Left cardiac atrium (tissue), 4 donors: ENCODE data around the gene TMPRSS6. TPM values are rescaled to one million over a fixed set of nuclear protein-coding genes. Genes with fewer than 3 reads are reported as not detected.
A peak's percentile ranks its signal among the peaks of the same experiment; 100 is the strongest.

Experiments
- ATAC-seq, 2 donors: fragments of 200-7000 bp; cut with Tn5 transposase; one replicate each; pipeline ENCODE4 v1.9.1; 2020; ENCODE audit warnings: mild to moderate bottlenecking in 2 of 2, moderate library complexity in 2 of 2
- DNase-seq: peaks from one replicate; pipeline ENCODE4 v3.0.0-alpha.2; 2020
- intact Hi-C, 2 donors: fragments of 100-400 bp; cut with DNase I; formaldehyde crosslinking; loops; one replicate each; pipeline versions ENCODE4 v1.14.1 to v1.15.1; 2022 to 2023
- total RNA-seq, 2 donors: library from RNA; stranded (reverse); fragmentation: NEBNext Ultra II Directional; extraction: Animal tissue kit (Norgen Biotek cat#: 25700); gene quantifications; one replicate each; pipeline ENCODE4 v1.2.1, GENCODE V29; 2021
- donor health status: DM: no; HTN: yes; CAD: no.
- donor health status: DM: no; HTN: yes; CAD: no; lungs with severe emphysema.
- donor health status: DM: yes; HTN: yes; CAD: no.
- donor health status: Dilated cardiomyopathy.

The TMPRSS6 gene
- total RNA-seq, 2 donors from 2014 or later: not detected

DNA sequence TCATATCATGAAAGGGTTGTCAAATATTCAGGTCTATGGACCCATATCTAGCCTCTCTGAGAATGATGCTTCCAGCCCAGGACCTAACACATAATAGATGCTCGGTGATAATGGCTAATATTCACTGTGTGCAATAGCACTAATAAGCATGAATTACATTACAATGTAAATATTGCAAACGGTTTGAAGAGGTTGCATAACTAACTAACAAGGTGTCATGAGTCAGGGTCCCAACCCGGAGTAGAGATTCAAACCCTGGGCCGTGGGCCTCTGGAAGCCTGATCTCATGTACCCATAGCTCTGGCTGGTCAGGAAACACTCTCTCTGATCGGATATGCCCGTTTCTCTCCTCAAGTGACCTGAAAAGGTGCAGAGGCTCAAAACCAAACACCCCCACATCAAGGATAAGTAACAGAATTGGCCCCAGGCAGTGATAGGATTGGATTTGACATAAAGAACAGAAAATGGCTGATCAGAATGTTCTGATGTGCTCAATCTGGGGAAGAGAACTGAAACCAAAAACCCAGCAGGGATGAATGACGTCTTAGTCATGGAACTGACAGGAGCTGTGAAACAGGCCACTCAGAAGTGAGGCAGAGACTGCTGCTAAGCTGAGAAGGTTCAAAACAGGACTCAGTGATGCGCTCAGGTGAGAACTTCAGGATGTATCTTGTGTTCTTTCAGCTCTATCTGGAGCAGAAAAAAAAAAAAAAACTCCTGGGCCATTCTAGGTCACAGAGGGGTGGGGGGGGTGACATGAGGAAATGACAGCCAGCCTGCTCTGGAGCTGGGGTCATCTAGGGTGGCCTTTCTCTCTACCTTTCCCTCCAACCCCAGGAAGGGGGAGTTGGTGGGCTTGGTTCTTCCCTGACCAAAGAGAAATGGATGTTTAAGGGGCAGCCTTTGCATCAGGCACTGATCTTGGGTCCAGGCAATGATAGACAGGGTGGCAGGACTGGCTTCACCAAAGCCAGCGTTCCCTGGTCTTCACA is 64.6 kb downstream of the TMPRSS6 start:
- intact Hi-C loops: loop anchor here (2.0 to 10.0 kb wide), 2 partner anchors 172 to 260 kb away; no protein-coding TSS in a partner anchor
- ATAC-seq (no peak), DNase-seq (no peak)

DNA sequence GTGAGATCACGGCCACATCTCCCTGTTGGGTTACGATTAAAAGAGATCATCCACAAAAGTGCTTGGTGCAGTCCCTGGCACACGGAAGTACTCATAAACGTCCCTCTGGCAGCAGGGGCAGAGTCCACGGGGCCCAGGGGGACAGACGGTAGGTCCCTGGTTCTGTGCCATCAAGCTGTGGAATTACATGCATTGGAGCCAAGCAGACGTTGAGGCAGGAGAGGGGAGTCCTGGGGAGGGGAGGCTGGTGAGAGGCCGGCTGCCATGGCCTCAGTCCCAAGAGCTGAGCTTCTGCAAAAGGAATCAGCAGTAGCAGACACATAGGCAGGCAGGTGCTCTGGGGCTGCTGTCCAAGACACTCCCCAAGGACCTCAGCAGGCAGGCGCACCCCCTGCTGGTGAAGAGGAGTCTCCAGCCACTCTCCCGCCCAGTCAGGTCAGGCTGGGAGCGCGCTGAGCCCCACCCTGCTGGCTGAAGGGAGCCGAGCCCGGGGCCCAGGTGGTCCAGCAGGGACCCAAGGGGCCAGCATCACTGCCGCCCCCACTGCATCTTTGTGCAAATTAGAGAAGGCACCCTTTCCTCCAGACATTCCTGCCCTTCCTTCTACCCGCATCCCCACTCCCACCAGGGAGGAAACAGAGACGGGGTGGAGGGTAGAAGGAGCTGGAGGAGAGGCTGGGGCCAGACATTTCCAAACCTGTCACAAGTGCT is 65.5 kb downstream of the TMPRSS6 start:
- DNase-seq (peak; percentile 58), ATAC-seq (peak; percentile 85 to 93)
- intact Hi-C loops: loop anchor here (2.0 to 10.0 kb wide), 2 partner anchors 171 to 259 kb away; no protein-coding TSS in a partner anchor

DNA sequence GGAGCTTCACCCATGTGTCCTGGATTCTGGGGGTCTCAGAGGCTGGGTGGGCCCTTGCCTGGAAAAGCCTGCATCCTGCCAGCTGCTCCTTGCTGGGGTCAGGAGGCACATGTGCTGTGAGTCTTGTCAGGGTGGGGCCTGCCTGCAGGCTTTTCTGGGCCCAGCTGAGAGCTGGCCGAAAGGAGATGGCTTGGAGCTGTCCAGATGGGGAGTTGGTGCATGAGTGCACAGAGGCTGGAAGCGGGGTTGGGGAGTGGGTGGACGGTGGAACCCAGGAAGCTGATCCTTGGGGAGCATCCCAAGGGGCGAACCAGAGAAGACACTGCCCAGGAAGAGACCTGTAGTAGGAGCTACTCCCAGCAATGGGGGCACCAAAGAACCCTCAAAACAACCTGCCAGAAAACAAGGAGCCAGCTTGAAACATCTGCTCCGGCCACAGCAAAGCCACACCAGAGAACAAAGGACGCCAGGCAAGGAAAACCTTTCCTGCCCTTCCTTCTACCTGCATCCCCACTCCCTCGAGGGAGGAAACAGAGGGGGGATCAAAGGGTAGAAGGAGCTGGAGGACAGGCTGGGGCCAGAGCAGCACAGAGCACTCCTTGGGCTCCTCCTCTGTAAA is 66.2 kb downstream of the TMPRSS6 start:
- DNase-seq (no peak), ATAC-seq (no peak)
- intact Hi-C loops: loop anchor here in 1 of 2 donors (10.0 kb wide), 1 partner anchor 259 kb away; no protein-coding TSS in a partner anchor

DNA sequence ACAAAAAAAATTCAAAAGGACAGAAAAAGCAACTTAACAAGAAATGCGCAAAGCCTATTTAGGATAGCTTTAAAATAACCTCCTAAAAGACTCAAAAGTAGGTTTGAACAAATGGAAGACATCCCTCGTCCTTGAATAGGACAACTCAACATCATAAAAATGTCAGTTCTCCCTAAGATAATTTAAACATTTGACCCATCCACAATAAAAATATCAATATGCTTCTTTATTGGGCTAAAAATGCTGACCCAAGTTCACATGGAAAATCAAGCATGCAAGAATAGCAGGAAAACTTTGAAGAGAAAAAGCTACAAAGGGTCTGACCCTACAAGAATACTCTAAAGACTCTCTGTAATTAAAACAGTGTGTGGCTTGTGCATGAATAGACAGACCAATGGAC is 70.0 kb downstream of the TMPRSS6 start:
- no peak for DNase-seq
- intact Hi-C loops: no loop called here
- no peak for ATAC-seq

DNA sequence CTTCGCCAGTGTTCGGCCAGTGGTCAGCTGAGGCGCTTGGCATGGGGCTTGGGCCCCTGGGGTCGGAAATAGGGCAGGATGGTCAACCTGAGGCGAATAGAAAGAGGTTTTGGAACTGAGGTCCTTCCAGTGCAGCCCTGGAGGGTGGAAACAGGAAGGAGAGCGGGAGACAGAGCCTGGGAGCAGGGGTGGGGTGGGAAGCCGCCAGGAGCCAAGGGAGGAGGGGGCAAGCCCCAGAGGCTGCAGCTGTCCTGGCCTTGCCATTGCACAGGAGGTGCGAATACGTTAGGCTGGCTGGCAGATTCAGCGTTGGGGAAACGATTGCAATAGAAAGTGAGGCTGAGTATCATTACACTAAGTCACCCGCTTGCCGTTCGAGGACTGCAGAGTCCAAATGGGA is 71.8 kb downstream of the TMPRSS6 start:
- no peak for ATAC-seq
- intact Hi-C loops: no loop called here
- DNase-seq: no peak

DNA sequence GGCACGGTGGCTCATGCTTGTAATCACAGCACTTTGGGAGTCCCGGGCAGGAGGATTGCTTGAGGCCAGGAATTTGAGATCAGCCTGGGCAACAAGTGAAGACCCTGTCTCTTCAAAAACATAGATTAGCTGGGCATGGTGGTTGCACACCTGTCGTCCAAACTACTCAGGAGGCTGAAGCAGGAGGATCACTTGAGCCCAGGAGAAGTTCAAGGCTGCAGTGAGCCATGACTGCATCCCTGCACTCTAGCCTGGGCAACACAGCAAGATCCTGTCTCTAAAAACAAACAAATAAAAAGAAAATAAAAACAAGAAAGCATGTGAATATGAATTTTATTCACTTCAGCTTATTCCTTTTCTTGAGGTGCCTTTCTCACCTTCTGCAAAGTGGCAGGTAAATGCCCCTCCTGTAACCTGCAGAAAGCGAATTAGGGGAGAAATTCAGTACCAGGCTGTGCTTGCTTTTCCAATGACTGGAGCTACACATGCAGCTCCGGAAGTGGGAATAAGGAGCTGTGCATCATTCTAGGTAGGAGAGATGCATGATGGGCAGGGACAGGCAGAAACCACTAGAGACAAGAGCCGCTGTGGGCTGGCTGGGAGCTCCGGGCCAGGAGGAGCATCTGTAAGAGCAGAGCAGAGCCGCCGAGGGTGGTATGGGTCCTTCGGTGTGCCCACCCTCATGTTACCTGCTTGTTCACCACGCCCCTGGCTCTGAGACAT is 72.7 kb downstream of the TMPRSS6 start:
- intact Hi-C loops: no loop called here
- no peak for DNase-seq

DNA sequence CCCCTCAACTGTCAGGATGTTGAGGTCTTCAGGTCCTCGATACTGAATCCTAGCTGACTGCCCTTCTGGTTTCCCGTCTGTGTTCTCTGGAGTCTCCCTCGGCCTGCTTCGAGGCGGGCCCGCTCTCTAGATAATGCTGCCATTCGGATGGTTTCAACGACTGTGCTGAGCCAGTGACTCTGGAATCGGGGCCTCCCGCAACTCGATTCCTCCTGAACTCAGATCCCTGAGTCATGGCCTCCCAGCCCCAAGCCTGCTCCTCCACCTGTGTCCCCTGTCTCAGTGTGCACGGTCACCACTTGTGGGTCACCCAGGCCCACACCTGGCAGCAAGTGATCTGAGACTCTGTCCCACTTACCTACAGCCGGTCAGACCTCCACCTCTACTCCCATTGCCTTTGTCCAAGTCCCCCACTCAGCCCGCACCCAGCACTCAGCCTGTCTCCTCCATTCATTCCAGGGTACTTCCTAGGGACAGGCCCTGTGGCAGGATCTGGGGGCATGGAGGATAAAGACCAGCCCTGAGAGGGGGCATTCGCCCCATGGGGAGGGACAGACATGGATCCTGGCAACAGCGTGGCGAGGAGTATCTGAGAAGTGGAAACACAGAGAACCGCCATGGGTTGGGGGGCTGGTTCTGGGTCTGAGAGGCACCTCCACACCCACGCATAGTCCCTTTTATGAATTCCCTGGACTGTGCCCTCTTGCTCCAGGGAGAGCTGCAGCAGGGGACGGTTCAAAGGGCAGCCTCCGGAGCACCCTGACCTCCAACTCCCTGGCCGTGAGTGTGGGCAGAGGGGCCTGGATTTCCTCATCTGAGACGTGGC is 75.7 kb downstream of the TMPRSS6 start:
- ATAC-seq (no peak), DNase-seq (no peak)
- intact Hi-C loops: no loop called here

More for the DNA sequence above, 72.7 kb downstream of the TMPRSS6 start:
- no peak for ATAC-seq

DNA sequence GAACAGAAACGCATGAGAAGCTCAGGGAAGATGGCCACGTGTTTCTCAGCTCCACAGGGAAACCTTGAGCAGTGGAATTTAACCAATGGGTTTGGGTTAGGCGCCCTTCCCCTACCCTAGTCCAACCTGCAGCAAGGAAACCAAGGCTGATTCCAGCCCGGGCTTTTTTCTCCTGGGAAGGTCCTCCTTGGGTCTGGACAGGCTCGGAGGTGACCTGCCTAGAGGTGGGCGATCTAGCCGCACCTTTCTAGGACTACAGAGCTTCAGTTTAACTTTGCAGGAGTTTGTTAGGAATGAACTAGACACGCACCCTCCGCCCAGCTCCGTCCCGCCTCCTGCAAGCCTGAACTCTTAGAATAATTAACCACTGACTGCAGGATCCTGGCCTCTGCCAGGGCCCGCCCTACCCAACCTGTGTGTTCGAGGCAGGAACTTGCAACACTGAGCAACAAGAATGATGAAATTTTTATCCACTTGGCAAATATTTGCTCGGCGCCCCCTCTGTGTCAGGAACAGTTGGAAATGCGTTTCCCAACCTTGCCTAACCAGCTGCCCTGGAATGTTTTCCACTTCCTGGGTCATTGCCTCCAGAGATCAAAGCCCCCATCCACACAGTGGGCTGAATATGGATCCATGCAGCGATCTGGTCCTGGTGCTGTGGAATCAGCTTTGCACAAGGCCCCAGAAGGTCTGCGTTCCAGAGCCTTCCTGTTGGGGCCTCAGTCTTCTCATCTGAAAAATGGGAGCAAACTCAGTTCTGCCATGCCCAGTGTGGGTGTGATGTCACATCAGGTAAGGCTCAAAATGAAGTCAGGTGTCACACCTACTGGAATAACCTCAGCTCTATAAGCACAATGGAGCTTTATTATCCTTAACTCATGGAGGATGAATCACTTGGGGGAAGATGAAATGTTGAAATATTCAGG is 76.7 kb downstream of the TMPRSS6 start:
- ATAC-seq (peak; percentile 71 to 91), DNase-seq (peak; percentile 59)
- intact Hi-C loops: no loop called here

DNA sequence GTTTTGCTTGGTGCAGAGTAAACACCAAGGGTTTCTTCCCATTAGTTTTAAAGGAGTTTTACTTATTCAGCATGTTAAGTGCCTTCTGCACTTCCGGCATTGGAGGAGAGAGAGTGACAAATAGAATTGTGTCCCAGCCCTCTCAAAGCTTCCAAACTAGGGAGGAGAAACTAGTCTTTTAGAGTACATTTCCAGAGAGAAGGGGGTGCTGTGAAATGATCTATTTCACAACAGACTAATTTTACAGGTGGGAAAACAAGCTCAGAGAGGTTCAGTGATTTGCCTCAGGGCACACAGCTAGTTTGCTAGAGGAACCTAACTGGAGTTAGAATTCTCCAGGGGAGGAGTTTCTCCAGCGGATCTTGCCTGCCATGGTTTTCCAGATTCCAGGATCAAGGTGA is 77.4 kb downstream of the TMPRSS6 start:
- intact Hi-C loops: no loop called here
- DNase-seq (no peak), ATAC-seq (no peak)

DNA sequence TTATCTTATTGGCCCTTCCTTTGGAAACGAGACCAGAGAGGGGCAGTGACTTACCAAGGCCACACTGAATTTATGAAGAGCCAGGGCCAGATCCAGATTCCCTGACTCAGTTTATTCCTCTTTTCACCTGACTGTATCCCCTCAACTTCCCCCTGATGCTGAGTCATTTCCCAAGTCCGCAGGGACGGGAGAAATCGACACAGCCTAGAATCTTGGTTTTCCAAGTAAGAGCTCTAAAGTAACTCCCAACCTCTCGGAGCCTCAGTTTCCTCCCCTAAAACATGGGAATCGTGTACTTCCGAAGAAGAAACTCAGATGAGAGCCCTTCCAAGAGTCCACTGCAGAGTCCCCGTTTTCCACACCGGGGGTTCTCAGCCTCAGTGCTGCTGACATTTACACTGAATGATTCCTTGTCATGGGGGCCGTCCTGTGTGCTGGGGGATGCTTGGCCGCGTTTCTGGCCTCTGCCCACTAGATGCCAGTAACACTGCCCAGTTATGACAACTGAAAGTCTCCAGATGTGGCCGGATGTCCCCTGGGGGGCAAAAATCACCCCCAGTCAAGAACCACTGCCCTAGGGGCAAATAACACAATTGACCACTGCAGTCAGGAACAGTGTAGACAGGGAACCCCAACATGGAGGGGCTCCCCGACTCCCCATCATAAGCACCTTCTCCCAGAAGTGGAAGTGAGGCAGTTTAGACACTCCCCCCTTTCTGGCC is 78.8 kb downstream of the TMPRSS6 start:
- intact Hi-C loops: no loop called here
- DNase-seq: no peak
- ATAC-seq: no peak

DNA sequence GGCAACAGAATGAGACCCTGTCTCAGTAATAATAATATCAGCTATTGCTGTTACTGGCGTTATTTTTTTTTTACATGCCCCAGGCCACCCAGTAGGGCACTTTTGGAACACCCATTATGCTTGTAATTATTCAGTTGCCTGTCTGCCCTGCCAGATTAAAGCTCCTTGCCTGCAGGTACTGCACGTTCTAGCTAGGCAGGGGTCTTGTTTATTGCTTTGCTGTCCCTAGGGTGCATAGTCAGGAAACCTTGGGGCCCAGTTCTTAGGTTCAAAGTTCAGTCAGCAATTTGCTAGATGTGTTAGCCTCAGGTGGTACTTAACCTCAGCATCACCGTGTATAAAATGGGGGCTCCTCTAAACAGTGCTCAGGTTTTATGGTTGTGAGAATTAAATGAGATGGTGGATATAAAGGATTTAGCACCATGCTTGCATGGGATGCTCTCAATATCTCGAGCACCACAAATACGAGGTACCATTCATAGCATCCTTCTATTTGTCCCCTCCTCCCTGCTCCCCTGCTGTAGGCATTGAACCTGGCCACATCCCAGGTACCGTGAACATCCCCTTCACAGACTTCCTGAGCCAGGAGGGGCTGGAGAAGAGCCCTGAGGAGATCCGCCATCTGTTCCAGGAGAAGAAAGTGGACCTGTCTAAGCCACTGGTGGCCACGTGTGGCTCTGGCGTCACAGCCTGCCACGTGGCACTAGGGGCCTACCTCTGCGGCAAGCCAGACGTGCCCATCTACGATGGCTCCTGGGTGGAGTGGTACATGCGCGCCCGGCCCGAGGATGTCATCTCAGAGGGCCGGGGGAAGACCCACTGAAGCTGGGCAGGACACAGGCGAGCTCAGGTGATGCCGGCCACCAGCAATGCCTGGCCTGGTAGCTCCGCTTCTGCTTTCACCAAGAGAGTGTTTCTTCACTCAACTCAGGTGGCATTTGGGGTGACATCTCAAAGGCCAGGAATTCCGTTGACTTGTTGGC is 80.5 kb downstream of the TMPRSS6 start:
- intact Hi-C loops: no loop called here
- ATAC-seq (no peak), DNase-seq (no peak)

DNA sequence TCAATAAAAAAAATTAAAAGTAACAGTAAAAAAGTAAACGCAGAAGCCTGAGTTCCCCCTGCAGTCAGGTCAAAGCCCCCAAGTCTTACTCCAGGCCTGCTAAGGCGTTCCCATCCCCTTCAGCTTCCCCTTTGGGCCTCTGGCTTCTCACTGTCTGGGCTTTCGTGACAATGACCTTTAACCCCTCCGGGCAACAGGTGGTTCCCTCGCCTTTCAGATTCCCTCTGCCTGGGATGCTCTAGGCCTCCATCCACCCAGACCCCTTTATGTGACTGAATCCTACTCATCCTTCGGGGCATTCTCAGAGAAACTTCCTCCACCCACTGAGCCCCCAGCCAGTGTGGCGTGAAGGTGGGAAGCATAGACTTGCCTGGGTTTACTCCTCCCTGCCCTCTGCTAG is 82.0 kb downstream of the TMPRSS6 start:
- no peak for ATAC-seq
- DNase-seq: no peak
- intact Hi-C loops: no loop called here

DNA sequence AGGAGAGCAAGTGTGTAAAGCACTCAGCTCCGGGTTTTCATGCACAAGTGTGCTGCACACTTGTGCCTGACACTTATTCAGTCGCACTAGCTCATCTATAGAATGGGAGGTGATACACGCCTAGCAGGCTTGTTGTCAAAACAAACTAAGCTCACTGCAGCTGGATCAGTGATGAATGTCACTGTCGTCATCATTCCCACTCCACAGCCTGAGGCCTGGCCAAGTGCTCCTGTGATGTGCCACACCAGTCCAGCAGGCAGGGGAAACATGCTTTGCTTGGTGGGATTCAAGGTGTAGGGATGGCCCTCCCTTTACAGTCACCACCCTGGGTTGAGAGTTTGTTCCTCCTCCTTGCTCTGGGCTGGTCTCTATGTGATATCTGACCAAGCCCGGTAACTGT is 83.2 kb downstream of the TMPRSS6 start:
- intact Hi-C loops: no loop called here
- peak in 1 of 2 donors; percentile 19 for ATAC-seq
- no peak for DNase-seq

DNA sequence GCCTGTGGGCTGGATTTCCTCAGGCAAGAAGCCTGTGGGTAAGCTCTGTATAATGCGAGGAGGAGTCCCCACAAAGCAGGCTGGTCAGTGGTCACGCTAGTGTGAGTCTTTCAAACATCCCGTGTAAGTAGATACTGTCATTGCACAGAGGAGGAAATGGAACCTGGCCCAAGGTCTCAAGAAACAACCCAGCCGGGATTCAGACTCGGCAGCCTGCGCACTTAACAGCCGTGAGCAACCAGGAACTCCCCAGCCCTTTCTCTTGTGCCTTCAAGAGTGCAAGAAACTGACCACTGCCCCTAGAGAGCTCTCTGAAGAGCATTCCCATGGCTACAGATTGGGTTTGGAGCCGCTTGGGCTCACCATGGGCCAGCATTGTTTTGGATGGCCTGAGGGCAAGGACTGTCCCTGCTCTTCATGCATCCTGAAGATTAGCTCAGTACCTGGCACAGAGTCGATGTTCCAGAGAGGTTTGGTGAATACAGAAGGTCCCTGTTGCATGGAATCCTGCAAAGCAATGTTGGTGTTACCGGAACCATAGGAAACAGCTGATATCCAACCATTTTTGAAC is 83.9 kb downstream of the TMPRSS6 start:
- no peak for ATAC-seq
- intact Hi-C loops: no loop called here
- DNase-seq: no peak
